ENCODE results near the gene VWCE.
"Not testable (repeated sequence)": the region's sequence is repeated elsewhere in the genome, so short reads cannot be mapped to it uniquely, and the experiment has no call there.

VWCE gene

GRCh38 chr11:61211327-61211952, 83.7 kb downstream of the VWCE start:
- not testable (repeated sequence) for DNase-seq (ENCODE audit: low spot score)

- not testable (repeated sequence) for DNase-seq (ENCODE audit: low spot score)
Measured at GRCh38 chr11:61210629-61211028, 84.5 kb downstream of the VWCE start.
